Neural crest cell (in vitro differentiated cells): ENCODE results near the gene KCTD5. TPM values are rescaled to one million over a fixed set of nuclear protein-coding genes. Genes with fewer than 3 reads are reported as not detected.
"Not testable (repeated sequence)": the region's sequence is repeated elsewhere in the genome, so short reads cannot be mapped to it uniquely, and the experiment has no call there.

Experiments
- DNase-seq: peaks from one replicate; pipeline ENCODE4 v3.0.0; 2021; ENCODE audit warnings: low read depth, mixed read lengths, low spot score
- H3K27ac Mint-ChIP-seq: one replicate; pipeline ENCODE4 v1.8.0; 2021; ENCODE audit warnings: mild to moderate bottlenecking, mixed read lengths; ENCODE audit not compliant: unreplicated experiment
- H3K27me3 Mint-ChIP-seq: 2 replicates; pipeline ENCODE4 v1.8.0; 2021; ENCODE audit warnings: low read depth, mild to moderate bottlenecking, mixed read lengths
- H3K36me3 Mint-ChIP-seq: 2 replicates; pipeline ENCODE4 v1.8.0; 2021; ENCODE audit warnings: low read depth, mild to moderate bottlenecking, mixed read lengths
- H3K4me1 Mint-ChIP-seq: 2 replicates; pipeline ENCODE4 v1.8.0; 2021; ENCODE audit warnings: mixed read lengths
- H3K4me3 Mint-ChIP-seq: one replicate; pipeline ENCODE4 v1.8.0; 2021; ENCODE audit warnings: mild to moderate bottlenecking, mixed read lengths
- H3K9me3 Mint-ChIP-seq: 2 replicates; pipeline ENCODE4 v1.8.0; 2021; ENCODE audit warnings: mixed read lengths
- total RNA-seq: library from RNA; stranded (reverse); gene quantifications from 2 replicates; pipeline ENCODE4 v1.2.1, GENCODE V29; 2021
- TF ChIP-seq, protein P1 (sequence below): fragments of 200-600 bp; sonication (generic); conservative IDR thresholded peaks from 2 replicates; pipeline ENCODE4 v1.5.0; 2021; ENCODE audit warnings: antibody characterized with exemption, mild to moderate bottlenecking

The KCTD5 gene
- total RNA-seq, 1 donor from 2014 or later: 27.7 TPM

DNA sequence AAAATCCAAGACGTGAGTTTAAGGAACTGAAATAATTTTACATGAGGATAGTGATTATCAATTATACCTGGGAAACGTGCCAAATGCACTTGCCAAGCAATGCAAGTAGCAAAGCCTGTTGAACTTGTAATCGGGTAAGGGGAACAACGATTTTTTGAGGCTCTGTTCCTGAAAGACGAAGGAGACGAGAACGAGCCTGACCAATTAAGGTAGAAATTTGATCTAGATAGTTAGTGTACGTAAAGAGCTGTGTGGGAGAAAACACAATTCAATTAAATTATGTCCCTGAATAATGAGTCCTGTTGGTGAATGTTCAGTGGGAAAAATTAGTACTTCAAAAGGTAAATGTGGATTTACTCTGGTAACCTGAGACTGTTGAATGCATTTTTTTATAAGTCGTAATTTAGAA, 17.7 kb upstream of the KCTD5 start:
- no peak for DNase-seq
- Mint-ChIP-seq H3K36me3 (no peaks in the 10 kb centered on the region), H3K9me3 (no peaks in the 10 kb centered on the region), H3K27me3 (no peaks in the 10 kb centered on the region), H3K4me3 (no peak overlapping the region), H3K27ac (no peak overlapping the region), H3K4me1 (peaks cover 7% of the 10 kb centered on the region)
- TF ChIP-seq, protein P1, sequence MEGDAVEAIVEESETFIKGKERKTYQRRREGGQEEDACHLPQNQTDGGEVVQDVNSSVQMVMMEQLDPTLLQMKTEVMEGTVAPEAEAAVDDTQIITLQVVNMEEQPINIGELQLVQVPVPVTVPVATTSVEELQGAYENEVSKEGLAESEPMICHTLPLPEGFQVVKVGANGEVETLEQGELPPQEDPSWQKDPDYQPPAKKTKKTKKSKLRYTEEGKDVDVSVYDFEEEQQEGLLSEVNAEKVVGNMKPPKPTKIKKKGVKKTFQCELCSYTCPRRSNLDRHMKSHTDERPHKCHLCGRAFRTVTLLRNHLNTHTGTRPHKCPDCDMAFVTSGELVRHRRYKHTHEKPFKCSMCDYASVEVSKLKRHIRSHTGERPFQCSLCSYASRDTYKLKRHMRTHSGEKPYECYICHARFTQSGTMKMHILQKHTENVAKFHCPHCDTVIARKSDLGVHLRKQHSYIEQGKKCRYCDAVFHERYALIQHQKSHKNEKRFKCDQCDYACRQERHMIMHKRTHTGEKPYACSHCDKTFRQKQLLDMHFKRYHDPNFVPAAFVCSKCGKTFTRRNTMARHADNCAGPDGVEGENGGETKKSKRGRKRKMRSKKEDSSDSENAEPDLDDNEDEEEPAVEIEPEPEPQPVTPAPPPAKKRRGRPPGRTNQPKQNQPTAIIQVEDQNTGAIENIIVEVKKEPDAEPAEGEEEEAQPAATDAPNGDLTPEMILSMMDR: no peak

DNA sequence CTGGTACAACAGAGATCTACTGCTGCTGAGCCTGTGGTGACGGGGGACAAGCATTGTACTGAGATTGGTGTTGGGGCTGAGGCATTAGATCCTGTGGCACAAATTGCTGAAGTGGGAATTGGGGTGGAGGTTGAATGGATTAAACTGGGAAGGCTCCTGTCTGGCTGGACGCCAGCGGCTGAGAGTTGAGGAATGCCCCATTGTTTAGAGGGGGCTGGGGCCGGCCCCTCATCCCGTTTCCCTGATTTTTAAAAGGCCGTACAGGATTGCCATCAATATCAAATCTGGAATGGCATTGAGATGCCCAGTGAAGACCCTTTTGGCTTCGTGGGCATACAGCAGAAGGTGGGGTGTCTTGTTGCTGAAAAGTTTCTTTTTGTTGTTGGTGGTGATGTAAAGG, 15.7 kb upstream of the KCTD5 start:
- DNase-seq, H3K36me3 Mint-ChIP-seq, H3K4me3 Mint-ChIP-seq, H3K27me3 Mint-ChIP-seq, H3K27ac Mint-ChIP-seq, H3K9me3 Mint-ChIP-seq: not testable (repeated sequence)
- H3K4me1 Mint-ChIP-seq: peaks cover 13% of the 10 kb centered on the region

DNA sequence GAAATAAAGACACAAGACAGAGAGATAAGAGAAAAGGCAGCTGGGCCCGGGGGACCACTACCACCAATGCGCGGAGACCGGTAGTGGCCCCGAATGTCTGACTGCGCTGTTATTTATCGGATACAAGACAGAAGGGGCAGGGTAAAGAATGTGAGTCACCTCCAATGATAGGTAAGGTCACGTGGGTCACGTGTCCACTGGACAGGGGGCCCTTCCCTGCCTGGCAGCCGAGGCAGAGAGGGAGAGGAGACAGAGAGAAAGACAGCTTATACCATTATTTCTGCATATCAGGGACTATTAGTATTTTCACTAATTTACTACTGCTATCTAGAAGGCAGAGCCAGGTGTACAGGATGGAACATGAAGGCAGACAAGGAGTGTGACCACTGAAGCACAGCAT, 12.7 kb upstream of the KCTD5 start:
- peak overlapping the region; percentile 82 for H3K4me3 Mint-ChIP-seq
- peak overlapping the region; percentile 5 for H3K27ac Mint-ChIP-seq
- not testable (repeated sequence) for H3K36me3 Mint-ChIP-seq, DNase-seq, H3K9me3 Mint-ChIP-seq, H3K27me3 Mint-ChIP-seq
- peaks cover 20% of the 10 kb centered on the region for H3K4me1 Mint-ChIP-seq

DNA sequence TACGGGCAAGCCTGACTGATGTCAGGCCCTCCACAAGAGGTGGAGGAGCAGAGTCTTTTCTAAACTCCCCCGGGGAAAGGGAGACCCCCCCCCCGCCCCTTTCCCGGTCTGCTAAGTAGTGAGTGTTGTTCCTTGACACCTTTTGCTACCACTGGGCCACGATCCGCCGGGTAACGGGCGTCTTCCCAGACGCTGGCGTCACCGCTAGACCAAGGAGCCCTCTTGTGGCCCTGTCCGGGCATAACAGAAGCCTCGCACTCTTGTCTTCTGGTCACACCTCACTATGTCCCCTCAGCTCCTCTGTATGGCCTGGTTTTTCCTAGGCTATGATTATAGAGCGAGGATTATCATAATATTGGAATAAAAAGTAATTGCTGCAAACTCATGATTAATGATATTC, 12.3 kb upstream of the KCTD5 start:
- not testable (repeated sequence) for H3K27ac Mint-ChIP-seq, H3K27me3 Mint-ChIP-seq, H3K9me3 Mint-ChIP-seq, H3K36me3 Mint-ChIP-seq
- peaks cover 20% of the 10 kb centered on the region for H3K4me1 Mint-ChIP-seq
- H3K4me3 Mint-ChIP-seq: peak overlapping the region; percentile 82
- DNase-seq: peak; percentile 68
- TF ChIP-seq, protein P1: peak; percentile 71

DNA sequence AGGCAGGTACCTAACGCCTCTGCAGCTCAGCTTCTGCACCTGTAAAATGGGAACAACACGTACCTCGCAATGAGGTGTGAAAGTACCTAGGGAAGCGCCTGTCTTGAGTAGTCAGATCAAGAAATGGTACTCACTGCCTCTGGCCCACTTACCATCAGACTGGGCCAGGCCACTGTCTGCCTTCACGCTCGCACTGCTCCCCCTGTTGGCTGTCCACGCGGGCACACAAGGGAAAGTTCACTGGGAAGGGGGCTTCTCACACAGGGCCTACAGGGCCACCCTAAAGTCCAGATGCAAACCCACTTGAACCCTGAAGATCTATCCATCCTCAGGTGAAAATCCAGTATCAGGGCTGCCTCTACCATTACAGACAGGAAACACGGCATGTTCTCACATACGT, 11.1 kb upstream of the KCTD5 start:
- not testable (repeated sequence) for H3K9me3 Mint-ChIP-seq, H3K36me3 Mint-ChIP-seq, H3K27ac Mint-ChIP-seq, H3K27me3 Mint-ChIP-seq
- peak overlapping the region; percentile 59 for H3K4me3 Mint-ChIP-seq
- TF ChIP-seq, protein P1: peak; percentile 55
- peaks cover 20% of the 10 kb centered on the region for H3K4me1 Mint-ChIP-seq
- DNase-seq: peak; percentile 37

DNA sequence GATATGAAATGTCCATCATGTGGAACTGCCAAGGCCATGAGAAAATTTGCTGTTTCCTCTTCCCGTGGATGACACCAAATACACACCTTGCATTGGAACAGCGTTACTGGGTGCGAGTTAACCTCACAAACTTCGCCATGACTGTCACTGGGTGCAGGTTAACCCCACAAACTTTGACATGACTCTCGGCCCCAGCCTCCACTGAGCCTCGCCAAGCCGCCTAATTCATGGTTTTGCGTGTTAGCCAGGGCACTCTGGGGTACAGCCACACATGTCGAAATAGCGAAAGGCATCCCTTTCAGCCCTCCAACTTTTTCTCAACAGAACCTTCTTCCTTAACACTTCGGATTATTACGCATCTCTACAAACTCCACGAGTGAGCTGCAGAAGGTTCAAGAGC, 10.6 kb upstream of the KCTD5 start:
- no peaks in the 10 kb centered on the region for H3K27me3 Mint-ChIP-seq
- peak overlapping the region; percentile 85 for H3K4me3 Mint-ChIP-seq
- no peaks in the 10 kb centered on the region for H3K36me3 Mint-ChIP-seq
- no peak for DNase-seq
- H3K4me1 Mint-ChIP-seq: peaks cover 20% of the 10 kb centered on the region
- H3K27ac Mint-ChIP-seq: no peak overlapping the region
- TF ChIP-seq, protein P1: no peak
- H3K9me3 Mint-ChIP-seq: no peaks in the 10 kb centered on the region
